DMS153 treated with DMSO at 0.1 percent for 48 hours (cell line): ENCODE measurements around the gene ILDR2.
A peak's percentile ranks its signal among the peaks of the same experiment; 100 is the strongest.

Source experiments
- DNase-seq: peaks from one replicate; lab custom pipeline; 2025; ENCODE audit not compliant: unreplicated experiment; lab: John Stamatoyannopoulos, UW

ILDR2 gene

GRCh38 chr1:166975361-166976129, at the start of gene ILDR2:
Gene ILDR2, minus strand, starts transcription at chr1:166975540. Its CDS starts 272 bp downstream, at chr1:166975268.
- peak; percentile 51 for DNase-seq

- DNase-seq: no peak
Observed at GRCh38 chr1:167022384-167022783, 47.0 kb upstream of the ILDR2 start.

GRCh38 chr1:167016100-167016750, 40.9 kb upstream of the ILDR2 start:
- DNase-seq: no peak

- no peak for DNase-seq
Observed at GRCh38 chr1:167013108-167013929, 38.0 kb upstream of the ILDR2 start.

- no peak for DNase-seq
Observed at GRCh38 chr1:167012570-167012969, 37.2 kb upstream of the ILDR2 start.

- no peak for DNase-seq
Observed at GRCh38 chr1:167011560-167012191, 36.3 kb upstream of the ILDR2 start.

GRCh38 chr1:167003711-167004110, 28.4 kb upstream of the ILDR2 start:
- no peak for DNase-seq

- DNase-seq: no peak
Observed at GRCh38 chr1:167002354-167002753, 27.0 kb upstream of the ILDR2 start.

- DNase-seq: no peak
Observed at GRCh38 chr1:167000546-167000945, 25.2 kb upstream of the ILDR2 start.

GRCh38 chr1:166999500-167000055, 24.2 kb upstream of the ILDR2 start:
- DNase-seq: no peak

GRCh38 chr1:166999075-166999474, 23.7 kb upstream of the ILDR2 start:
- DNase-seq: no peak

GRCh38 chr1:166988974-166989515, 13.7 kb upstream of the ILDR2 start, which contains the start of gene MAEL:
Gene MAEL, plus strand, starts transcription at chr1:166989280. Its CDS starts 73 bp downstream, at chr1:166989353.
- DNase-seq: no peak

- no peak for DNase-seq
Observed at GRCh38 chr1:166981589-166981988, 6.2 kb upstream of the ILDR2 start.

GRCh38 chr1:166980818-166981217, 5.5 kb upstream of the ILDR2 start:
- no peak for DNase-seq

GRCh38 chr1:166980383-166980782, 5.0 kb upstream of the ILDR2 start:
- DNase-seq: no peak

GRCh38 chr1:166978821-166979220, 3.5 kb upstream of the ILDR2 start:
- DNase-seq: no peak

GRCh38 chr1:166977951-166978350, 2.6 kb upstream of the ILDR2 start:
- DNase-seq: no peak

- DNase-seq: no peak
Observed at GRCh38 chr1:166974647-166975345, 544 bp downstream of the ILDR2 start.

- DNase-seq: peak; percentile 44
Observed at GRCh38 chr1:166972826-166973225, 2.5 kb downstream of the ILDR2 start.

GRCh38 chr1:166972193-166972592, 3.1 kb downstream of the ILDR2 start:
- DNase-seq: no peak
